Coronary artery (tissue), 2 donors: ENCODE measurements around the gene LGR6.
"Not testable (repeated sequence)": the region's sequence is repeated elsewhere in the genome, so short reads cannot be mapped to it uniquely, and the experiment has no call there.

Experiments used
- DNase-seq: peaks from one replicate; pipeline ENCODE4 v3.0.0-alpha.2; 2017; ENCODE audit warnings: low spot score
- H3K27ac ChIP-seq, 2 donors: fragments of 200-600 bp; sonication (generic); one replicate each; pipeline ENCODE4 v1.5.1; 2016 to 2019
- H3K4me3 ChIP-seq: fragments of 200-600 bp; sonication (generic); 2 replicates; pipeline ENCODE4 v1.5.1; 2016; ENCODE audit warnings: mild to moderate bottlenecking, moderate library complexity
- CTCF ChIP-seq: fragments of 200-600 bp; sonication (generic); IDR thresholded peaks from one replicate; pipeline ENCODE4 v1.5.1; 2019; ENCODE audit warnings: antibody characterized with exemption

Gene LGR6

DNA sequence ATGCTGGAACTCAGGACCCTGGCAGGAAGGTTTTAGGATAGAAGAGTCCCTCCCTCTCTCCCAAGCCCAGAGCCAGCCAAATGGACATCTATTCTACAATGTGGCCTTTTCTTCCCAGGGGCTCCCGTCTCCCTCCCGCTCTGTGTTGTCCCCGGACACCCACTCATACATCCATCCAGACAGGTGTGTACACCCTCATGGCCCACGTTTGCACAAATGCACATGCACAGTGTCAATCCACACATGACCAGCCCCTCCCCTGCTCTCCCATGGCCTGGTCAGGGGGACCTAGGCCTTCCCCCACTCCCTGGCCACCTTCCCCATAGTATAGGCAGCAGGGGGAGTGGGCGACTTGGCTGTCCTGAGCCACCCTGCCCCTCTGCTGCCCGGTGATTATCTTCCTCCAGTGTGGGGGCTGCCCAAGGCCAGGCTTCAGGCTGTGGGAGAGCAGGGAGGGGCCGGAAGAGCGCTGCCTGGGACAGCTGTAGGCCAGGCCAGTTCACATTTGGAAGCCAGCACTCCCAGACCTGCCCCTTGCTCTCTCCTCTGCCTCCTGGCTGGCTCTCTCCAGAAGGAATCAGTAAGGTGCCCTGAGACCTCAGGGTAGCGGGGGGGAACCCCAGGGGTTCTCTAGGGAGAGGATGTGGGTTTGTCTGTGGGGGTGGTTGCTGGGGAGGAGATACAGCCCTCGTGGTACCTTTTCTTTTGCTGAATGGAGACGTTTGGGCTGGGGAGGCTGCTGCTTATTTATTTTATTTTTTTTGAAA is 29.1 kb upstream of the LGR6 start:
- no peak overlapping the region for H3K27ac ChIP-seq
- no peak overlapping the region for H3K4me3 ChIP-seq
- no peak for DNase-seq
- TF ChIP-seq CTCF: no peak

DNA sequence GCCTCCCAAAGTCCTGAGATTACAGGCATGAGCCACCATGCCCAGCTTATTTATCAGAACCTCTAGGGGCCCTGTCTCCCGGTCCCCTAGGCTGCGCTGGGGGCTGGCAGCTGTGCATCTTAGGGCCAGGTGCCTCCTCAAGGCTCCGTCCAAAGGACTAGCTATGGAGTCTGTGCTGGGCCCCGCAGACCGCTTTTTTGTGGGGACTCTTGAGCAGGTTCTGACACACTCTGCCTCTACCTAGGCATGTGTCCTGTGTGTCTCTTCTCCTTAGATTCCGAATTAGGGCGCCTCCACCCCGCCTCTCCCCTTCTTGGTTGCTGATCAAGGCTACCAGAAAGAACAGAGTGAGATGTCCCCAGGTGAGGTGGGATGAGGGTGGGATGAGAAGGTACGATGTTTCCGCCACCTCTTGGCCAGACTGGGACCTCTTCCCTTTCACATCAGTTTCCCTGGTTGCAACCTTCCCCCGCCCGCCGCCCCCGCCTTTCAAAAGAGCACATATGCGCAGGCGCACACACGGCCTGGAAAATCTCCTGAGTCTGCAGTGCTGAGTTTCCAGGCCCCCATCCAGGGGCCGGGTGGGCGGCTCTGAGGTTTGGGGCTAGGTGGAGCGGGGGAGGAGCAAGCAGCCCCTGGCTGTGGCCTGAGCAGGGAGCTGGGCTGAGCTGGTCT is 28.2 kb upstream of the LGR6 start:
- no peak for DNase-seq
- Histone ChIP-seq H3K4me3 (no peak overlapping the region), H3K27ac (no peak overlapping the region)
- TF ChIP-seq CTCF: no peak

DNA sequence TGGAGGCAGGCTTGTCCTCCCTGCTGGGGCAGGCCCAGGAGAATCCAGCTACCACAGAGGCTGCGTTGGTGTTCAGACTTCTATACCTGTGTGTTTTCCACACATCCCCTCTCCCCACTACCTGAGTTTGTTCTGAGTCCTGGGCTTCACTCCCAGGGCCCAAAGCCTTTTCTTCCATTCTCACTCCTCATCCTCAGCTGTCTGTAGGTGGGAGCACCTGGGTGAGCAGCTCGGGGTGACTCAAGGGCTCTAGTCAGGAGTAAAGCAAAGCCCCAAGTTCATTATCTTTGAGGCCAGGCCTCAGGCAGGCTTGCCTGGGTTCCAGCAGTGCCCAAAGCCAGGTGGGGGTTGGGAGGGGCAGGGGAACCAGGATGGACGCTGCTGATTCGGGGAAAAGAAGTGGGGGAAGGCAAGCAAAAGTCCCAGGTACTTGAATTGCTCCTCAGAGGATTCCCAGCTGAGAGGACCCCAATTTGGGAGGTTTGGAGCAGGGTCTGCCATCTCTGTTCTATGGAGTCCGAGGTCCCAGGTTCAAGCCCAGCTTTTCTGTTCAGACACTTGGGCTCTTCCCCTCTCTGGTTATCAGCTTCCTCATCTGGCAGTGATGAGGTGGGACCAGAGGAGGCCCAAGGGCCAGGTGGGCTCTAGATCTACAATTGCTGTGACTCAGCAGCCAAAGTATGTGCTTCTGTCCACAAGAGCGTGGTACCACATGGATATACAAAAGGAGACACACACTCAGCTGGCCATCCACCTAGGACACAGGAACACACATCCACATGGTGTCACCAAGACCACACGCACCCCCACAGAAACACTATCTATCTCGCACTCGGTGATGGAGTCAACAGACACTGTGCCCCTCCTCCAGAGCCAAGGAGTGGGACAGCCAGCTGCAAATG is 27.4 kb upstream of the LGR6 start:
- no peak for TF ChIP-seq CTCF
- no peak for DNase-seq
- no peak overlapping the region for H3K27ac ChIP-seq
- H3K4me3 ChIP-seq: no peak overlapping the region

GRCh38 chr1:202167054-202167453 is 26.5 kb upstream of the LGR6 start:
- not testable (repeated sequence) for H3K4me3 ChIP-seq, DNase-seq, H3K27ac ChIP-seq

GRCh38 chr1:202167708-202168415 is 25.7 kb upstream of the LGR6 start:
- no peak overlapping the region for H3K4me3 ChIP-seq
- no peak for DNase-seq
- no peak overlapping the region for H3K27ac ChIP-seq
- TF ChIP-seq CTCF: no peak

- no peak for DNase-seq
- H3K27ac ChIP-seq: no peak overlapping the region
- no peak for TF ChIP-seq CTCF
- no peak overlapping the region for H3K4me3 ChIP-seq
Observed at GRCh38 chr1:202168861-202169260, 24.7 kb upstream of the LGR6 start.

DNA sequence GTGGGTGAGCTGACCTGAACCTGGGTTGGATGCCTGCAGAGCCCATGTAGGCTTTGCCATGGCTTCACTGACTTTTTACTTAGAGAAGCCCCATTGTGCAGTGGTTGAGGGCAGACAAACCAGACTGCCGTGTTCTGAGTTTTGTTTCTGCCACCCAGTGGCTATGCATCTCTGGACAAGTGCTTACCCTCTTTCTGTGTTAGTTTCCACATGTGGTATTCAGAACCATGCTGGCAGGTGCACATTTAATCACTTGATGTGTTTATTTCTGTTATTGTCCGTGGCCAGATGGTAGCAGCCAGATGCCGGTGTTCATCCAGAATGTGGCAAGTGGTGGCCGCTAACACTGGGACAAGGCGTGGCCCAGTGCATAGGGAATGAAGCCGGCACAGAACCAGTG is 22.9 kb upstream of the LGR6 start:
- H3K4me3 ChIP-seq: no peak overlapping the region
- H3K27ac ChIP-seq: no peak overlapping the region
- no peak for TF ChIP-seq CTCF
- DNase-seq: no peak
